Loucy (cell line): Measurements from ENCODE around the gene C19orf67.

Experiments used
- H2AFZ ChIP-seq: fragments of 200-600 bp; sonication (generic); 2 replicates; pipeline ENCODE4 v1.6.0; 2016; ENCODE audit warnings: antibody characterized with exemption, mild to moderate bottlenecking, low read length, moderate library complexity
- H3F3A ChIP-seq: fragments of 200-600 bp; 2 replicates; pipeline ENCODE4 v1.6.0; 2016; ENCODE audit warnings: antibody characterized with exemption, low read depth, mild to moderate bottlenecking
- H3K27me3 ChIP-seq: fragments of 200-600 bp; sonication (generic); 2 replicates; pipeline ENCODE4 v1.6.1; 2014; ENCODE audit warnings: low read length, mild to moderate bottlenecking; ENCODE audit not compliant: insufficient read depth, poor library complexity, severe bottlenecking
- H3K36me3 ChIP-seq: fragments of 200-600 bp; sonication (generic); 2 replicates; pipeline ENCODE4 v1.6.1; 2016; ENCODE audit warnings: low read length; ENCODE audit not compliant: insufficient read depth
- H3K4me1 ChIP-seq: fragments of 200-600 bp; sonication (generic); 2 replicates; pipeline ENCODE4 v1.5.1; 2014; ENCODE audit warnings: low read length, mild to moderate bottlenecking; ENCODE audit not compliant: insufficient read depth, poor library complexity, severe bottlenecking
- H3K4me2 ChIP-seq: fragments of 200-600 bp; sonication (generic); 2 replicates; pipeline ENCODE4 v1.6.0; 2014; ENCODE audit warnings: antibody characterized with exemption, low read length, low read depth, mild to moderate bottlenecking; ENCODE audit not compliant: poor library complexity, severe bottlenecking
- H3K4me3 ChIP-seq: fragments of 200-600 bp; sonication (generic); 2 replicates; pipeline ENCODE4 v1.5.1; 2014; ENCODE audit warnings: low read length, mild to moderate bottlenecking, mixed read lengths; ENCODE audit not compliant: poor library complexity, severe bottlenecking
- H3K79me2 ChIP-seq: fragments of 200-600 bp; sonication (generic); 2 replicates; pipeline ENCODE4 v1.6.1; 2014; ENCODE audit warnings: low read length; ENCODE audit not compliant: insufficient read depth
- H3K9ac ChIP-seq: fragments of 200-600 bp; sonication (generic); 2 replicates; pipeline ENCODE4 v1.6.0; 2014; ENCODE audit warnings: mild to moderate bottlenecking, low read depth, low read length, moderate library complexity; ENCODE audit not compliant: poor library complexity, severe bottlenecking
- H3K9me2 ChIP-seq: fragments of 200-600 bp; sonication (generic); replicated peaks from 2 replicates; pipeline ENCODE4 v1.6.1; 2016; ENCODE audit warnings: low read depth, low read length, mixed read lengths
- H3K9me3 ChIP-seq: fragments of 200-600 bp; sonication (generic); 2 replicates; pipeline ENCODE4 v1.6.1; 2014; ENCODE audit warnings: mild to moderate bottlenecking, antibody characterized with exemption, low read length, low read depth; ENCODE audit not compliant: insufficient read depth
- H4K20me1 ChIP-seq: fragments of 200-600 bp; sonication (generic); 2 replicates; pipeline ENCODE4 v1.6.0; 2014; ENCODE audit warnings: antibody characterized with exemption, low read length, mild to moderate bottlenecking; ENCODE audit not compliant: insufficient read depth, poor library complexity, severe bottlenecking
- CTCF ChIP-seq: fragments of 200-600 bp; sonication (generic); conservative IDR thresholded peaks from 2 replicates; pipeline ENCODE4 v1.5.1; 2014; ENCODE audit warnings: mild to moderate bottlenecking, antibody characterized with exemption, low read length
- EZH2phosphoT487 ChIP-seq: fragments of 200-600 bp; IDR thresholded peaks from 2 replicates; pipeline ENCODE4 v1.6.1; 2018; ENCODE audit warnings: antibody characterized with exemption, mild to moderate bottlenecking, moderate library complexity, borderline replicate concordance

Gene C19orf67

DNA sequence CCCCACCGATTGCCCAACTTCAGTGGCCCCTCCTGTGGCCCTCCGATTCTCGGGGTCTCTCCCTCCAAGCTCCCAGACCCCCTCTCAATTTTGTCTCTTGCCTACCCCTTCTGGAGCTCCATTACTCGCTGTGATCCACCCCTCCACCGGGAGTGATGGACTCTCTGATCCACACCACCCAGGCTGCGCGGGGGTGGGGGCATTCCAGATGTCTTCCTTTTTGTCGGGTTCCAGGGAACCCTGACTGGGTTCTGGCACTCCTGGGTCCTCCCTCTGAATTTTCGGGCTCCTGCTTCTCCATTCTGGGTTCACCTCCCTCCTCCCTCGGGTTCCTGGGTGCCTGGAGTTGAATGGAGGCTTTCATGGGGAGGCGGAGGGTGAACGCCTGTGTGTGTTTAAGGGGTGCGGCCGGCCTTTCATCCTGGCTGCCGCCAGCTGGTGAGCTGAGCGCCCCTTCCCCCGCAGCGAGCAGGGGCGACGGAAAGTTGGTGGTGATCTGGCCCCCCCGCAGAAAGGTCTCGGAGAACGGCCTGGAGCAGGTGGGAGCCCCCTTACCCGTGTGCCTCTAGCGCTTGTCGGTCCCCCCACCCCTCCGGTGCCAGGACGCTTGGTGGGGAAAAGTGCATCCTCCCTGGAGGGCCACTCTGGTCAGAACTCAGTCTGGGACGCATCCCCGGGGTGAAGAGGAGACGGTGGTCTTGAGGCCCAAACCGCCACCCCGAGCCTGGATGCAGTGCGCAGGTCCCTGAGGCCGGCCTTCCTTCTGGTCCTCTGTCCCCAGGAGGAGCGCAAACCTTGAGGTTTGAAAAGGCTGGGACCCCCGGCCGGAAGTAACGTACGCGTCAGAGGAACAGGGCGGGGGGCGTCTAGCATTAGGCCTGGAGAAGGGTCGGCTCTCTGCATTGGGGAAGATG, 11.4 kb downstream of the C19orf67 start:
- Histone ChIP-seq H4K20me1 (no peaks in the 10 kb centered on the region), H3K36me3 (no peaks in the 10 kb centered on the region), H3K9me2 (no peaks in the 10 kb centered on the region), H3K4me1 (peaks cover 17% of the 10 kb centered on the region), H2AFZ (peak overlapping the region; percentile 95), H3K27me3 (no peaks in the 10 kb centered on the region), H3K4me2 (peak overlapping the region; percentile 97), H3K9ac (peak overlapping the region; percentile 79), H3K79me2 (peaks cover 8% of the 10 kb centered on the region; the same call in 1 of the 2 replicates), H3K9me3 (no peaks in the 10 kb centered on the region), H3F3A (no peaks in the 10 kb centered on the region), H3K4me3 (peak overlapping the region; percentile 84)
- TF ChIP-seq EZH2phosphoT487 (no peak), CTCF (no peak)

DNA sequence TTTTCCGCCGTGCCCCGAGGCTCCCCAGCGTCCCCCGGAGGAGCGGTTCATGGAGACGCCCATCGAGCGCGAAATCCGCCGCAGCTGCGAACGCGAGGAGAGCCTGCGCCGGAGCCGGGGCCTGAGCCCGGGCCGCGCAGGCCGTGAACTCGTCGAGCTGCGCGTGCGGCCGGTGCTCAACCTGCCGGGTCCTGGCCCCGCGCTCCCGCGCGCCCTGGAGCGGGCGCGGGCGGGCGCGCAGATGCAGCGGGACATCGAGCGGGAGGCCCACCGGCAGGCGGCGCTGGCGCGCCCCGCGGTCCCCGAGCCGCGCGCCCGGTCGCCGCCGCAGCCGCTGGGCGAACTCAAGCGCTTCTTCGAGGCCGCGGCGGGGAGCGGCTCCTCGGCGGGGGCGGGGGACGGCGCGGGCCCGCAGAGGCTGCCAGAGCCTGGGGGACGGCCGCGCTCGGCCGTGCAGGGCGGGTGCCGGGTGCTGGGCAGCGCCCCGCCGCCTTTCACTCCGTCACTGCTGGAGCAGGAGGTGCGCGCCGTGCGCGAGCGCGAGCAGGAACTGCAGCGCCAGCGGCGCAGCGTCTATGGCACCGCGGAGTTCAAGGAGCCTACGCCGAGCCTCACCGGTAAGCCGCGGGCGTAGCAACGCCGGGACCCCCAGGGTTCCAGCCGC, 12.2 kb downstream of the C19orf67 start:
- TF ChIP-seq CTCF: no peak; the same call in none of the 2 replicates
- no peak for TF ChIP-seq EZH2phosphoT487
- H3K4me3 ChIP-seq: peak overlapping the region; percentile 84
- peak overlapping the region; percentile 79 for H3K9ac ChIP-seq
- no peaks in the 10 kb centered on the region for H3K9me3 ChIP-seq
- no peaks in the 10 kb centered on the region for H3K36me3 ChIP-seq
- H4K20me1 ChIP-seq: no peaks in the 10 kb centered on the region
- H3K4me1 ChIP-seq: peaks cover 17% of the 10 kb centered on the region
- peaks cover 8% of the 10 kb centered on the region; the same call in 1 of the 2 replicates for H3K79me2 ChIP-seq
- no peaks in the 10 kb centered on the region for H3K9me2 ChIP-seq
- peak overlapping the region; percentile 97 for H3K4me2 ChIP-seq
- H3K27me3 ChIP-seq: no peaks in the 10 kb centered on the region
- no peaks in the 10 kb centered on the region for H3F3A ChIP-seq
- H2AFZ ChIP-seq: peak overlapping the region; percentile 95

DNA sequence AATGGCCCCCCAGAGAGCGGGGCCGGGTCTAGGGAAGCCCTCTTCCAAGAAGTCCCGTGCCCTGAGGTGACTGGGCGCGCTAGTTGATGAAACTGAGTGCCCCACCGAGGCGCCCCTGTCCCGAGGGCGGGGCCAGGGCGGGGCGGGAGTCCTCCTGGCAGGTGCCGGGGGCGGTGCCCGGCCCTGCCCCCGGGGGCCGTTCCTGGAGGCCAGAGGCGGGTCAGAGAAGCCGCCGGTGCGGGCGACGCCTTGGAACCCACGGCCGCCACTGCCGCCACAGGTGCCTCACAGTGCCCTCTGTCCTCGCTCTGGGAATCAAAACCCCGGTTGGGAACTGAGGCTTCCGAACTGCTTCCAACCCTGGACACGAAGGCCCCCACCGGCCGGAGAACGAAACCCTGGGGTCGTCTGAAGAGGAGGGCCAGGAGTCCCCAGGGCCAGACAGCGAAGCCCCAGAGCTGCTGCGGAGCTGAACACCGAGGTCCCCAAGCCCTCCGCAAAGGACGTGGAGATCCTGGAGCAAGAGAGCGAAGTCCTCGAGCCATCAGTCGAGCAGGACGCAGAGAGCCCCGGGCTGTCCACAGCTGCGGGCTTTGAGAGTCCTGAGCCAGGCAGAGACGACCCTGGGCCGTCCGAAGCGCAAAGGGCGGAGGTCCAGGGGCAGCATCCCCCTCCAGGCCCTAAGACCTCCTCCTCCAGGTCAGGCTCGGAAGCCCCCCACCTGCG, 12.9 kb downstream of the C19orf67 start, which contains the start of gene MISP3:
MISP3 (plus strand) TSS at position 252 of the 726 bp plus-strand sequence. CDS start 524 bp downstream, outside the sequence.
- TF ChIP-seq CTCF (no peak), EZH2phosphoT487 (no peak)
- H3K4me1 ChIP-seq: peaks cover 17% of the 10 kb centered on the region
- peak within 1 kb of the TSS; percentile 79 for H3K9ac ChIP-seq
- H3K4me3 ChIP-seq: peak within 1 kb of the TSS; percentile 84
- H3K9me2 ChIP-seq: no peaks in the 10 kb centered on the region
- peak within 1 kb of the TSS; percentile 95 for H2AFZ ChIP-seq
- no peaks in the 10 kb centered on the region for H4K20me1 ChIP-seq
- H3K9me3 ChIP-seq: no peaks in the 10 kb centered on the region
- H3K4me2 ChIP-seq: peak within 1 kb of the TSS; percentile 97
- peaks cover 8% of the 10 kb centered on the region; the same call in 1 of the 2 replicates for H3K79me2 ChIP-seq
- no peaks in the 10 kb centered on the region for H3K36me3 ChIP-seq
- H3K27me3 ChIP-seq: no peaks in the 10 kb centered on the region
- H3F3A ChIP-seq: no peaks in the 10 kb centered on the region
